IMR-90 (cell line): ENCODE results near the gene LAMA3. TPM values are rescaled to one million over a fixed set of nuclear protein-coding genes. Genes with fewer than 3 reads are reported as not detected.

ENCODE experiments used
- ATAC-seq: fragments of 200-7000 bp; cut with Tn5 transposase; 2 replicates; pipeline ENCODE4 v1.9.1; 2020; ENCODE audit warnings: low read depth, mild to moderate bottlenecking, moderate library complexity
- BruUV-seq: library from RNA; stranded (reverse); fragments of 400-500 nt; replicated peaks from 2 replicates; lab custom pipeline; 2021; lab: Mats Ljungman, UMichigan
- CTCF ChIA-PET: fragments of 300-600 bp; formaldehyde crosslinking; extraction: SDS; loops from one replicate; lab custom pipeline; 2021; ENCODE audit warnings: antibody characterized with exemption; lab: Yijun Ruan, JAX
- POLR2A ChIA-PET: fragments of 300-600 bp; sonication (Branson Sonifier 250); formaldehyde crosslinking; loops from one replicate; lab custom pipeline; 2022; ENCODE audit warnings: antibody characterized with exemption; ENCODE audit not compliant: unreplicated experiment; lab: Charles Lee
- DNase-seq: peaks from one replicate; pipeline ENCODE4 v3.0.0; 2013
- H2AFZ ChIP-seq: replicated peaks from 2 replicates; pipeline ENCODE3; 2013; ENCODE audit warnings: low read length, mild to moderate bottlenecking; ENCODE audit not compliant: poor library complexity
- H2AK5ac ChIP-seq: 2 replicates; pipeline ENCODE4 v1.6.1; 2013; ENCODE audit warnings: low read depth, low read length, inconsistent platforms
- H2AK9ac ChIP-seq: replicated peaks from 2 replicates; pipeline ENCODE3; 2013; ENCODE audit warnings: mild to moderate bottlenecking, low read depth, low read length, moderate library complexity; ENCODE audit not compliant: poor library complexity
- H2BK120ac ChIP-seq: 2 replicates; pipeline ENCODE4 v1.6.1; 2013; ENCODE audit warnings: low read depth, low read length, inconsistent platforms
- H2BK15ac ChIP-seq: 3 replicates; pipeline ENCODE4 v1.6.1; 2013; ENCODE audit warnings: low read depth, low read length, inconsistent platforms
- H2BK20ac ChIP-seq: 2 replicates; pipeline ENCODE4 v1.6.1; 2013; ENCODE audit warnings: low read depth, mild to moderate bottlenecking, inconsistent platforms, low read length, moderate library complexity
- H2BK5ac ChIP-seq: 2 replicates; pipeline ENCODE4 v1.6.1; 2013; ENCODE audit warnings: mild to moderate bottlenecking, low read depth, low read length, inconsistent platforms; ENCODE audit not compliant: poor library complexity, severe bottlenecking
- H3K14ac ChIP-seq: replicated peaks from 2 replicates; pipeline ENCODE4 v1.6.1; 2013; ENCODE audit warnings: low read depth, low read length, inconsistent platforms
- H3K18ac ChIP-seq: 2 replicates; pipeline ENCODE4 v1.6.1; 2013; ENCODE audit warnings: low read depth, low read length, control low read depth
- H3K23ac ChIP-seq: 2 replicates; pipeline ENCODE4 v1.6.1; 2013; ENCODE audit warnings: low read depth, low read length, inconsistent platforms
- H3K27ac ChIP-seq: 2 replicates; pipeline ENCODE4 v1.5.1; 2013; ENCODE audit warnings: mild to moderate bottlenecking, control low read depth, low read length; ENCODE audit not compliant: insufficient read depth
- H3K27me3 ChIP-seq: 2 replicates; pipeline ENCODE4 v1.6.1; 2013; ENCODE audit warnings: low read length; ENCODE audit not compliant: control insufficient read depth, insufficient read depth
- H3K36me3 ChIP-seq: 2 replicates; pipeline ENCODE4 v1.6.1; 2013; ENCODE audit warnings: low read length, mixed read lengths; ENCODE audit not compliant: control insufficient read depth, insufficient read depth
- H3K4ac ChIP-seq: 2 replicates; pipeline ENCODE4 v1.6.1; 2013; ENCODE audit warnings: low read depth, low read length, inconsistent platforms
- H3K4me1 ChIP-seq: 2 replicates; pipeline ENCODE4 v1.6.1; 2013; ENCODE audit warnings: low read length, mixed read lengths; ENCODE audit not compliant: control insufficient read depth, insufficient read depth
- H3K4me2 ChIP-seq: 2 replicates; pipeline ENCODE4 v1.6.1; 2013; ENCODE audit warnings: low read depth, mild to moderate bottlenecking, control low read depth, low read length, moderate library complexity
- H3K4me3 ChIP-seq: 2 replicates; pipeline ENCODE4 v1.5.1; 2013; ENCODE audit warnings: low read depth, mild to moderate bottlenecking, control low read depth, low read length, moderate library complexity; ENCODE audit not compliant: insufficient read depth
- H3K56ac ChIP-seq: 2 replicates; pipeline ENCODE4 v1.6.1; 2013; ENCODE audit warnings: low read length, inconsistent platforms; ENCODE audit not compliant: insufficient read depth; ENCODE audit errors: extremely low read depth
- H3K79me1 ChIP-seq, 2 experiments: 2 replicates each; pipeline ENCODE4 v1.6.1; 2013; ENCODE audit warnings: low read length in 2 of 2, inconsistent platforms in 1 of 2, low read depth in 1 of 2
- H3K9ac ChIP-seq: 2 replicates; pipeline ENCODE4 v1.6.1; 2013; ENCODE audit warnings: low read depth, low read length, control low read depth
- H3K9me1 ChIP-seq: 2 replicates; pipeline ENCODE4 v1.6.1; 2013; ENCODE audit warnings: low read length, inconsistent platforms; ENCODE audit not compliant: insufficient read depth
- H3K9me3 ChIP-seq: 2 replicates; pipeline ENCODE4 v1.6.1; 2013; ENCODE audit warnings: low read length; ENCODE audit not compliant: control insufficient read depth, insufficient read depth
- H4K20me1 ChIP-seq: 2 replicates; pipeline ENCODE4 v1.6.1; 2013; ENCODE audit warnings: low read length, inconsistent platforms; ENCODE audit not compliant: insufficient read depth
- H4K5ac ChIP-seq: 2 replicates; pipeline ENCODE4 v1.6.1; 2013; ENCODE audit warnings: mild to moderate bottlenecking, low read depth, low read length, control low read depth
- H4K8ac ChIP-seq, 2 experiments: 2 replicates each; pipeline ENCODE4 v1.6.1; 2013; ENCODE audit warnings: low read depth in 2 of 2, low read length in 2 of 2, control low read depth in 1 of 2, inconsistent platforms in 1 of 2
- H4K91ac ChIP-seq: 2 replicates; pipeline ENCODE4 v1.6.1; 2013; ENCODE audit warnings: low read depth, low read length, inconsistent platforms; ENCODE audit not compliant: insufficient read depth
- BHLHE40 ChIP-seq: fragments of 150-350 bp; IDR thresholded peaks from 2 replicates; pipeline ENCODE4 v1.6.1; 2016; ENCODE audit warnings: mild to moderate bottlenecking, low read depth, low read length
- CEBPB ChIP-seq: IDR thresholded peaks from 2 replicates; pipeline ENCODE4 v1.6.1; 2012; ENCODE audit warnings: low read depth, low read length, improper control_type of control experiment
- ELK1 ChIP-seq: fragments of 150-350 bp; IDR thresholded peaks from 2 replicates; pipeline ENCODE4 v1.6.1; 2016; ENCODE audit warnings: low read depth, mild to moderate bottlenecking, low read length, moderate library complexity, borderline replicate concordance
- MAFK ChIP-seq: IDR thresholded peaks from 2 replicates; pipeline ENCODE4 v1.6.1; 2012; ENCODE audit warnings: low read depth, low read length, improper control_type of control experiment
- MAZ ChIP-seq: IDR thresholded peaks from 2 replicates; pipeline ENCODE4 v1.6.1; 2012; ENCODE audit warnings: low read depth, mild to moderate bottlenecking, low read length, improper control_type of control experiment, moderate library complexity, borderline replicate concordance
- NFE2L2 ChIP-seq: fragments of 150-350 bp; IDR thresholded peaks from 2 replicates; pipeline ENCODE4 v1.6.1; 2016; ENCODE audit warnings: low read depth, mild to moderate bottlenecking, low read length
- SMC3 ChIP-seq: fragments of 150-350 bp; IDR thresholded peaks from 2 replicates; pipeline ENCODE4 v1.6.1; 2016; ENCODE audit warnings: low read depth, mild to moderate bottlenecking, antibody characterized with exemption, low read length, moderate library complexity
- WGBS, 2 experiments: methylation state at CpG; one replicate each; pipeline versions ENCODE4 v1.1.5 to v1.1.7; 2013; ENCODE audit warnings: missing lambda C conversion rate in 2 of 2; ENCODE audit not compliant: insufficient read length in 1 of 2; ENCODE audit errors: extremely low coverage in 2 of 2; 5-methylcytosine and 5-hydroxymethylcytosine counted together
- dilution Hi-C: fragments of 300-500 bp; cut with HindIII; formaldehyde crosslinking; loops from one replicate; pipeline ENCODE4 v1.14.3; 2018; ENCODE audit warnings: low sequenced_read_pairs; ENCODE audit not compliant: unreplicated experiment
- in situ Hi-C: fragments of 300-500 bp; cut with MboI; formaldehyde crosslinking; loops from 3 replicates; pipeline ENCODE4 v1.14.3; 2019; ENCODE audit warnings: low sequenced_read_pairs, inconsistent platforms, mixed read lengths
- intact Hi-C: fragments of 100-400 bp; cut with micrococcal nuclease; formaldehyde crosslinking; loops from 2 replicates; pipeline ENCODE4 v1.10.0; 2022
- polyA plus RNA-seq, 3 experiments: library from polyadenylated mRNA; depleted of rRNA; stranded (reverse); fragments of >200 nt; gene quantifications; 2 replicates each; pipeline ENCODE4 v1.2.3, GENCODE V29; 2012; ENCODE audit warnings: low replicate concordance in 1 of 3
- total RNA-seq: library from RNA; depleted of rRNA; stranded (reverse); fragments of >200 nt; gene quantifications from 2 replicates; pipeline ENCODE4 v1.2.3, GENCODE V29; 2012

Gene LAMA3
- total and polyA plus RNA-seq, 2 of the 4 experiments (the other 2 are of a cell fraction): 0.18 to 0.19 TPM

GRCh38 chr18:23964282-23965238 lies 275.3 kb downstream of the LAMA3 start:
- H3K4me2 ChIP-seq: no peak overlapping the region
- CTCF ChIA-PET: no interaction called here

More at GRCh38 chr18:23964282-23965238, 275.3 kb downstream of the LAMA3 start:
- no peak overlapping the region for H2AK9ac ChIP-seq
- POLR2A ChIA-PET: no interaction called here
- no peaks in the 10 kb centered on the region; the same call in 1 of the 2 replicates for H3K4me1 ChIP-seq
- intact Hi-C loops: no loop called here
- no peak overlapping the region for H2BK20ac ChIP-seq
- BruUV-seq: no TSS peak
- no peaks in the 10 kb centered on the region for H3K79me1 ChIP-seq
- H2BK5ac ChIP-seq: no peak overlapping the region
- H3K27ac ChIP-seq: no peak overlapping the region
- H2BK120ac ChIP-seq: no peak overlapping the region
- TF ChIP-seq MAFK (no peak), BHLHE40 (no peak), NFE2L2 (no peak), CEBPB (no peak), MAZ (no peak), ELK1 (no peak), SMC3 (no peak)
- dilution Hi-C loops: no loop called here
- no peaks in the 10 kb centered on the region for H3K9me3 ChIP-seq
- H4K8ac ChIP-seq: no peak overlapping the region
- H2AK5ac ChIP-seq: no peak overlapping the region
- H3K27me3 ChIP-seq: peaks cover 4% of the 10 kb centered on the region
- no peak for DNase-seq
- no peaks in the 10 kb centered on the region for H3K36me3 ChIP-seq
- H4K5ac ChIP-seq: no peak overlapping the region
- no peak overlapping the region for H4K91ac ChIP-seq
- no peak overlapping the region for H3K4me3 ChIP-seq
- no peak overlapping the region for H3K4ac ChIP-seq
- no peak overlapping the region for H3K23ac ChIP-seq
- H3K56ac ChIP-seq: no peak overlapping the region
- in situ Hi-C loops: no loop called here
- H3K9ac ChIP-seq: no peak overlapping the region
- no peak overlapping the region for H3K14ac ChIP-seq
- peaks cover 4% of the 10 kb centered on the region; the same call in 1 of the 2 replicates for H3K9me1 ChIP-seq
- H2BK15ac ChIP-seq: no peak overlapping the region
- no peak overlapping the region for H3K18ac ChIP-seq
- 100% methylated on average over 1 of the region's 11 CpGs; no CpG with 5 or more reads in 1 of the 2 experiments for WGBS, 2 experiments
- H4K20me1 ChIP-seq: no peaks in the 10 kb centered on the region
- no peak overlapping the region for H2AFZ ChIP-seq
- no peak for ATAC-seq
